Activated gamma-delta T cell treated with Interleukin-2 at 50 U/mL for 16 hours (primary cell): ENCODE measurements around the gene BLID.

ENCODE experiments used
- DNase-seq: peaks from one replicate; pipeline ENCODE4 v3.0.0-alpha.2; 2020

BLID gene

DNA sequence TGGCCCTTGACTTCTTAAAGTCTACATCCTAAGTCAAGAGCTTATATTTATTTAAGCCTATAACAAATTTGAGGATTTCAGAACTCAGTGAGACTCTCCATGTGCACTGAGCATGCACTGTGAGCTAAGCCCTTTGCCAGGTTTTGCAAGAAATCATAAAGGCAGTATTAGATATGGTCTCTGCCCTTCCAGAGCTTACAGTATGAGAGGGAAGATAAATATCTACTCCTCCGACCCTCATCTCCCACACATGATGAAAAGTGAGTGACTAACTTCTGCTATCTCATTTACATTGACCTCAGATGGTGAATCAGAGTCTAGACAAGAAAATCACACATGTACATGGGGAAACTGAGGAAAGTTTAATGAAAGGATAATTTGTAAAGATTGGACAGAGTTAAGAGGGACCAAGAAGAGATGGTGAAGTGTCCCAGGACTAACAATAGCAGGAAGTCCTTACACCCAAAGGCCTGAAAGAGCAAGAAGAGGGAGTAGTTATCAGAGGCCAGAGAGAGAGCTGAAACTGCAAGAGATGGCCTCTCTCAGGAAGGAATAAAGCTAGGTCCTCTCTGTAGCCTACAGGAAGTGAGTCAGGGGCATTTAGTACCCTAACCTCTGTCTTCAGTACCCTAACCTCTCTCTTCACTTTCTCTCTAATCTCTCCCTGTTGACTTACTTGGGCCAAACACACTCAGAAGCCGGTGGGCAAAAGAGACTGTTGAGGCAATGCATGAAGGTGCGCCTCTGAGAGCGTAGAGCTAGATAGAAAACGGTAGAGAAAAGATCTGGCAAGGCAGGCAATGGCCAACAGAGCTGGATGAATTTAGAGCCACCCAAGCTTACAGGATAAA is 23.0 kb upstream of the BLID start:
- no peak for DNase-seq

DNA sequence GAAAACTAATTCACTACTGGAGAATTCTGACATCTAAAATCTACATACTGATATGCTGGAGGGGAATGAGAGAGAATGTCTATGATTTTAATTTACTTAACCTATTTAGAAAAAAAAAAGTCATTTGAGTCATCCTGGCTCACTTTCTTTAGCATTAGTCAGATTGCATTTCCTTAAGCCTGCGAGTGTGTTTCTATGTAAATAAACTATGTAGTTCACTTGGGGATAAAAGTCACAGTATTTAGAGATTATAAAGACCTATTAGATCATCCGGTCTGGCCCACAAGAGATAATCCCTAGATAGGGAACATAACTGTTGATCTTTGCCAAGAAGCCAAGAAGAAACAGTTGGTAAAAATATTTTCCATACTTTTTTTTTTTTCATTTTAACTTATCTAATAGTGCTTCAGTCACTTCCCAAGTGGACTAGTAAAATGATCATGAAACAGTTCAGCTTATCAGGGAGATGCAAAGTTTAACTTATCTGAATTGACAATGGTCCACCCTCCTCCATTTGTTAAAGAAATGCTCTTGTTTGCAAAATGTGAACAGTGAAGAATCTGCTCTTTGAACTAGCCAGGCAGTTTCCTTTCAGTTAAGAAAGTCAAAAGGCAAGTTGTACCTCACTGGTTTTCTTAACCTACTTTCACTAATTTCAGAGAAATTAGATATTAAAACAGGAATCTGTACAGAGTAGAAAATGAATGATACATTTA is 21.2 kb upstream of the BLID start:
- no peak for DNase-seq

- no peak for DNase-seq
These were observed 15.1 kb upstream of the BLID start for GRCh38 chr11:122131126-122131525.

DNA sequence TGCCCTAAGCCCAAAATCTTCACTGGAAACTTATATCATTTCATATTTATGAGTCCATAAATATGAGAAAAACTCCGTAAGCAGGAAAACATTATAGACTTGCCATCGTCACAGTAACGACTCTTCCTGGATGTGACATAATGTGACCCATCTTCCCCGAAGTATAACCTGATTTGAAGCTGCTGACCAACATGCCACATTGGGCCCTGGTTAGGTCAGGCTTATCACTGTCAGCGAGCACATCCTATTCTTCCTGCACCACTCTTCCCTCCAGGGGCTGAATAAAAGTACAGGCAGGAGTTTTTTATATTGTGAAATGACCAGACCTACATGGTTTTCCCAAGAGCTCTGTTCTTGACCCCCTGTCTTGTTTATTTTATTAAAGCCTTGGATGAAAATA is 12.1 kb upstream of the BLID start:
- DNase-seq = no peak

DNA sequence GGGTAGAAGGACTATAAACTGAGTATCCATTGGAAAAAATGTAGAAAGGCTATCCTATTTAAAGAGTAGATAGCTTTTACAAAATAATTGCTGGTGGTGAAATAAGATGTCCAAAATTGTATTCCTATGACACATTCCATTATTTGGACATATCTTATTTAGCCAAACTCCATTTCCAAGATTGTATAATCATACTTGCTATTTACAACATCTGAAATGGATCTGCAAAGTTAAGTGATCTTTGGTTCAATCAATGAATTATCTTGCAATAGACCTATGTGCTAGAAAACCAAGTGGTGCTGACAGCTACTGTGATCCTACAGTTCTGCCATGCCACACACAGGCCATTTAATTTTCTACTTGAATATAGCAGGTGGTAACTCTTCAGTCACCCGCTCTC is 11.0 kb upstream of the BLID start:
- no peak for DNase-seq

DNA sequence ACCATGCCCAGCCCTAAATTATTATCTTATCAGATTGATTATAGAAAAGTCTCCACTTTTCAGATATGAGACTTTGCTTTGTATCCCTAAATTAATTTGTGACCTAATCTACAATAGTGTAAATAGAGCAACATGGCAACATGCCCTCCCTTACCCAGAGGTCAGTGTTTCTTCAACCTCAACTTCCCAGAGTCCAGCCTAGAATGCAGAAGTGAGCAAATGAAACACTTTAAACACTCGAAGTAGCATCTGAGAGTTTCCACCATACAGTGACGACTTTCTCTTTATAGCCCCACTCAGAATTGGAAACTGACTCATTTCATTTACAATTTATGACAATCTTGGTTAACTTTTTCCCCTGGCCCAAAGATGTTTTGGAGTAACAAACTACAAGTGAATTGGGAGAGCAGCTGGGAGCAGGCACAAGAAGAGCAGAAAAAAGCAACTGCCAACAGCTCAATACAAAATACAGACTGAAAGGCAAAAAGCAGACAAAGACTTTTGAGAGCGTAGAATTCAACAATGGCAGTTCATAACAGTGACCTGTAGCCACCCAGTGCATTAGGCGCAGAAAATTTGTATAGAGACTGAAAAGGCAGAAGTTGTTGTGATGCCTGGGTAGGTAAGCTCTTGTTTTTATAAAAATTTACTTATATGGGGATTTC is 10.1 kb upstream of the BLID start:
- DNase-seq = no peak

DNA sequence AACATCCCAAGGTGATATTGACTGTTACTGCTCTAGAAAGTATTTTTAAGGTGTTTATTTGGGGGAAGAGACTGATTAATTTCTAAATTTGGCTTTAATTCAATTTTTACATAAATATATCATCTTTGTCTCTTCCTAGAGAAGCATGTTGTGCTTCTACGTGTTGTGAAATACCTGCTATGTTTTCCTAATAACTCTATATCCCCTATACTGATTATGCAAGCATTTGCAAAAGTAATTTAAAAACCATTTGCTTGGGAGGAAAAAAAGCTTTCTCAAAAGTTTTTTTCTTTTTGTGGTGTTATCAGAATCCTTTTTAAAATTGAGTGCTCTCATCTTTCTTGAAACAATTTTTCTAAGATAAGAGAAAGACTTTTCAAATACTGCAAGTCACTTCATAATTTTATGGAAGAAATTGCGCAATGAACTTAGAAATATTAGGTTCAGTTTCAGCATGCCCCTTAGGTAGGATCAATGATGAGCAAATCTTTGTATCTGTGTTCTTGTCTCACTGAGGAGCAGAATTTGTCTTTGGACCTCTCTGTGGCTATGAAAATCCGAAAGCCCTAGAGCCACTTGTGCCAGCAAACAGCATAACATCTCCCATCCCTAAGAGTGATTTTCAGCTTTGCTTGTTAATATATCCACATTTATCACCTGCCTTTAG is 7.4 kb upstream of the BLID start:
- DNase-seq = no peak

- no peak for DNase-seq
These were observed 6.2 kb upstream of the BLID start for GRCh38 chr11:122122179-122122578.

DNA sequence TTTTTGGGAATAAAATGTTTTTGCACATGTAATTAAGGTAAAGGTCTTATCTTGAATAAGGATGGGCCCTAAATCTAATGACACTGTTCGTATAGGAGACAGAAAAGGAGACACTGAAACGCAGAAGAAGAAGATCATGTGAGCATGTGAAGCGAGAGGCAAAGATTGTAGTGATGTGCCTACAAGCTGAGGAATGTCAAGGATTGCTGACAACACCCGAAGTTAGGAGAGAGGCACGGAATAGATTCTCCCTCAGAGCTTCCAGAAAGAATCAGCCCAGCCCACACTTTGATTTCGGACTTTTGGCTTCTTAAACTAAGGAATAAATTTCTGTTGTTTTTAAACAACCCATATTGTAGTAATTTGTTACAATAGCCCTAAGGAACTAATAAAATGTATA is 4.1 kb upstream of the BLID start:
- no peak for DNase-seq

DNA sequence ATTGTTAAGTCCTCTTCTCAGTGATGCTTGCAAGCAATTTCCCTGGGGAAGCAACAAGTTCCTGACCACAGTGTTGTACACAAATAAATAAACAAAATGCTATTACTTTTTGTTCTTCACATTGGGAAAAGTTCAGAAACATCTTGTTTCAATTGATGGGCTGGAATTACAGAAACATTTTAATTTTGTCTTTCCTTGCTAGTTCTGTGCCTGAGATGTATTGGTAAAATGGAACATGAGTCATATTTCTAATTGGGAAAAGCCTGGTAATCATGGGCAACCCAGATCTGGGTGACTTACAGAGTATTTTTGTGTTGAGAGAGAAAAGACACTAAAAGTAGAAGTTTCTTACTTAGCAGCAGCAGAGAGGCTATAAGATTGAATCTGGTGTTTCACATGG is 576 bp upstream of the BLID start:
- DNase-seq = no peak

DNA sequence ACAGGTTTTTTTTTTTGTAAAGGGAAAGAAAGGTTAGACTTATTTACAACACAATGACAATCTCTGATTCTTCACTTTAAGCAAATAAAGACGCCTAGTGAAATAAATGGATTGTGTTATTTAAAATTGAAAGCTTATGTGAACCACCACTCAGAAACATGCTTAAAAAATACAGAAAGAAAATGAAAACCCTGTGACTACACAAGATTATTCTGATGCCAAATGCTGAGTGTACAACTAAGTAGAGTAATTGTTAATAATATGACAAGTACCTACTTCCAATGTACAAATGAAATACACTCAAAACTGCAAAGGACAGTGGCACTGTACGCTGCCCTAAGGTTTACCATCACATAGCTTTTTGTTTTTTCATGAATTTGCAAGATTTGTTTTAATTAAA is 1.0 kb downstream of the BLID start:
- DNase-seq = no peak

DNA sequence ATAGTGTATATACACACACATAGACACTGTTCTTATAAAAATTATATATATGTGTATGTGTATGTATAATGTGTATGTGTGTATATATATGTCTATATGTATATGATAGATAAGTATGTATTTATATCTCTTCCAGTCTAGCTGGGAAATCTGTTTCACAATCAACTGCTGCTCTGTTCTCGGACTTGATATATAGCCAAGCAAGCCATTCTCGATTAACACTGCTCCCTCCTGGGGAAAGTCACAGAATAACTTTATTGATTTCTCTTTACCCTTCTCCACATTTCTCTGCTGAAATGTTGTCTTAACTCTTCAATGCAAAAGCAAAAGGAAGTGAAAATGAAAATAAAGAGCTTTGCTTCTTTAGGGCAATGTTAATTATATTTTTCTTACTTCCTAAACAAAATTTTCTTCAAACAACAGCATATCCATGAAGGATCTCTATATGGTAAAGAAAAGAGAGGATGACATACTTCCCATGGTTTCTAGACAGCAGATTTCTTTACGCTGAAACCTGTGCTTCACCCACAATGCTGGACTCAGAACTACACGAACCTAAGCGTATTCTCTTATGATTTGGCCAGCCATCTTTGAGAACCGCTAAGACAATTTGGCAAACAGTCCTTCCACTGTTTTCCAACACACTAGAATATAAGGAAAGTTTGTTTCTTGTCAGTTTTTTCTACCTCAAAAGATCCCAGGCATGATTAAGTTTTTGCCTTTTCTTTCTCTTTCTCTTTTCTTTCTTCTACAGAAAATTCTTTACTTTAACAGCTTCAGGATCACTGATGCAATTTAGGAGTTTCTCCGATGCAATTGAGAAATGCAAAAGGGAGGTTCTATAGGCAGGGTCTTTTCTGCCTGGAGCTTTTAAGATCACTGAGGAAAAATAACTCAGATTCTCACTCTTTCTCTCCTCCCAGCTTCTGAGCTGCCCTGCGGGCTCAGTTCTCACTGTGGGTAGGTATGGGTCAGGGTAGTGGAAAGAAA is 1.9 kb downstream of the BLID start:
- DNase-seq = no peak

- no peak for DNase-seq
These were observed 3.3 kb downstream of the BLID start for GRCh38 chr11:122112470-122113365.

GRCh38 chr11:122109932-122110331 is 6.1 kb downstream of the BLID start:
- no peak for DNase-seq

DNA sequence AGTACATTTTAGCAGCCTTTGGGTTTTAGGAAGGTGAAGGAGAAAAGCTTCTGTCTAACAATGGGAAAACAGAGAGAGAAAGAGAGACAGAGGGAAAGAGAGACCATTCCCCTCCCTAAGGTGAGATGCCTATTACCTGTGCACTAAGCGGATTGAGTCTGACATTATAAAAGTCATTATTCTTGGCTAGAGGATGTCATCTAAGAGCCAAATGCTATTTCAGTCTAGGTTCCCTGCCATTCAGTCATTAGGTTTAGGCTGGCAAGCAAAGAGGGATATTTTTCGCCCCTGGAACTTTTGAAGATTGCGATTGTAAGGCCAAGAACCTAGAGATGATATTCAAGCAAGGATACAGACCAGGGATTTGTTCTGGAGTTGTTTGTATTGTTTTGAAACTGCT is 7.2 kb downstream of the BLID start:
- no peak for DNase-seq

DNA sequence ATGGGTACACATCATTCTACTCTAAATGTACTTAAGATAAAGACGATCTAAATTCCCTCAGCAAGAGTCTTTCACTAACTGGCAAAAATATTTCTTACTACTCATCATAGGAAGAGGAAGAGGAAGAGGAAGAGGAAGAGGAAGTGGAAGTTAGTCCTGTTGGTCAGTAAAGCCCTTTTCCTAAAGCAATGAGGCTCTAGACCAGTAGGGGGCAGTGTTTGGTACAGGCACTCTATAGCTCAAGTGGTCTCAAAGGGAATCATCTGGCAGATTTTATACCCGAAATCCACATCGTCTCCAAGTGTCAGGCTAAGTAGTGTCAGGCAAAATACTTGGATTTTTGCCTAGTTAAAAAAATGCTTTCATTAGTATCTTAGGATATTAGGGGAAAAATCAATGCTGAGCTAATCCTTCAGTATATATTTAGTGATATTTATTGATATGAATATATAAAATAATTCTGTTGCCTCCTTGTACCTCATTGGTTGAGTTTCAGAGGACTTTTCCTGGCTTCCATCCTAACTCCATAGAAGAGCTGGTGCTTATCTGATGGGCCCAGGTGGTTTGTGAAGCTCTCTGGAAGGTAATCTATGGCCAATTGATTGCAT is 7.7 kb downstream of the BLID start:
- DNase-seq = no peak

- no peak for DNase-seq
These were observed 8.4 kb downstream of the BLID start for GRCh38 chr11:122107566-122107965.

DNA sequence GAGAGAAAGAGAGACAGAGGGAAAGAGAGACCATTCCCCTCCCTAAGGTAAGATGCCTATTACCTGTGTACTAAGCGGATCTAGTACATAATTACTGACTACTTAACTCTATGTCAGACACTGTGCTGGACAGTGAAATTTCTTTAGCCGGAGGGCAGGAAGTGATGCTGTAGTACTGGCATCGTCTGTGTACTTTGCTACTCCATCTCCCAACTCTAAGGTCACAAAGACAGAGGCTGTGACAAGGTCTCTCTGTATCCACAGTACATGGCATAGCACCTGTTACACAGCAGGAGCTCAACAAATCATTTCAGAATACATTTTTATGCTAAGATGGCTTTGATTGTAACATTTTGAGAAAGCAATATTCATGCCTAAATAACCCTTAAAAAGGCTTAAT is 9.0 kb downstream of the BLID start:
- no peak for DNase-seq

GRCh38 chr11:122105044-122105758 is 10.8 kb downstream of the BLID start:
- no peak for DNase-seq

- no peak for DNase-seq
These were observed 11.7 kb downstream of the BLID start for GRCh38 chr11:122104341-122104740.
